ENCODE measurements around the gene CTTNBP2.
A peak's percentile ranks its signal among the peaks of the same experiment; 100 is the strongest.
"Not testable (repeated sequence)": the region's sequence is repeated elsewhere in the genome, so short reads cannot be mapped to it uniquely, and the experiment has no call there.

CTTNBP2 gene

GRCh38 chr7:117741962-117742361 lies 131.3 kb downstream of the CTTNBP2 start:
- FAIRE-seq, result no peak
- no peak for DNase-seq (ENCODE audit: insufficient read length, low spot score)
- no peak for TF ChIP-seq POLR2A (IDR thresholded peaks at IDR 0.05; ENCODE audit: low read depth, low read length)

- FAIRE-seq, result no peak
Observed at GRCh38 chr7:117739085-117739484, 134.2 kb downstream of the CTTNBP2 start.

GRCh38 chr7:117737926-117738325 lies 135.3 kb downstream of the CTTNBP2 start:
- no peak for TF ChIP-seq POLR2A (IDR thresholded peaks at IDR 0.05; ENCODE audit: low read depth, low read length)
- FAIRE-seq (no peak), DNase-seq (ENCODE audit: insufficient read length, low spot score) (no peak)

More at GRCh38 chr7:117739085-117739484, 134.2 kb downstream of the CTTNBP2 start:
- DNase-seq (ENCODE audit: insufficient read length, low spot score), result no peak
- no peak for TF ChIP-seq POLR2A (IDR thresholded peaks at IDR 0.05; ENCODE audit: low read depth, low read length)

- TF ChIP-seq POLR2A (IDR thresholded peaks at IDR 0.05; ENCODE audit: low read depth, low read length), result no peak
- FAIRE-seq (no peak), DNase-seq (ENCODE audit: insufficient read length, low spot score) (no peak)
Observed at GRCh38 chr7:117731455-117731854, 141.8 kb downstream of the CTTNBP2 start.

- FAIRE-seq (no peak), DNase-seq (ENCODE audit: insufficient read length, low spot score) (no peak)
- TF ChIP-seq POLR2A (IDR thresholded peaks at IDR 0.05; ENCODE audit: low read depth, low read length), result no peak
Observed at GRCh38 chr7:117730390-117730789, 142.9 kb downstream of the CTTNBP2 start.

GRCh38 chr7:117728890-117729624 lies 144.2 kb downstream of the CTTNBP2 start:
- no peak for TF ChIP-seq POLR2A (IDR thresholded peaks at IDR 0.05; ENCODE audit: low read depth, low read length)
- DNase-seq (ENCODE audit: insufficient read length, low spot score) (no peak), FAIRE-seq (no peak)

- no peak for DNase-seq (ENCODE audit: insufficient read length, low spot score)
- TF ChIP-seq POLR2A (IDR thresholded peaks at IDR 0.05; ENCODE audit: low read depth, low read length), result no peak
- FAIRE-seq, result no peak
Observed at GRCh38 chr7:117724898-117725297, 148.3 kb downstream of the CTTNBP2 start.

- DNase-seq (ENCODE audit: insufficient read length, low spot score) (no peak), FAIRE-seq (no peak)
- TF ChIP-seq POLR2A (IDR thresholded peaks at IDR 0.05; ENCODE audit: low read depth, low read length), result no peak
Observed at GRCh38 chr7:117719377-117719776, 153.9 kb downstream of the CTTNBP2 start.

GRCh38 chr7:117718116-117718835 lies 155.0 kb downstream of the CTTNBP2 start:
- TF ChIP-seq POLR2A (IDR thresholded peaks at IDR 0.05; ENCODE audit: low read depth, low read length), result no peak
- DNase-seq (ENCODE audit: insufficient read length, low spot score) (no peak), FAIRE-seq (no peak)

GRCh38 chr7:117717357-117717756 lies 155.9 kb downstream of the CTTNBP2 start:
- DNase-seq (ENCODE audit: insufficient read length, low spot score) (no peak), FAIRE-seq (no peak)
- no peak for TF ChIP-seq POLR2A (IDR thresholded peaks at IDR 0.05; ENCODE audit: low read depth, low read length)

- no peak for DNase-seq (ENCODE audit: insufficient read length, low spot score)
- no peak for TF ChIP-seq POLR2A (IDR thresholded peaks at IDR 0.05; ENCODE audit: low read depth, low read length)
- FAIRE-seq, result no peak
Observed at GRCh38 chr7:117716707-117717299, 156.4 kb downstream of the CTTNBP2 start.

GRCh38 chr7:117715784-117716445 lies 157.3 kb downstream of the CTTNBP2 start:
- peak; percentile 30 for FAIRE-seq
- peak; percentile 9 for DNase-seq (ENCODE audit: insufficient read length, low spot score)

GRCh38 chr7:117711556-117711955 lies 161.7 kb downstream of the CTTNBP2 start:
- FAIRE-seq, result no peak
- no peak for TF ChIP-seq POLR2A (IDR thresholded peaks at IDR 0.05; ENCODE audit: low read depth, low read length)

More at GRCh38 chr7:117715784-117716445, 157.3 kb downstream of the CTTNBP2 start:
- TF ChIP-seq POLR2A (IDR thresholded peaks at IDR 0.05; ENCODE audit: low read depth, low read length), result no peak

GRCh38 chr7:117708173-117708572 lies 165.1 kb downstream of the CTTNBP2 start:
- not testable (repeated sequence) for DNase-seq (ENCODE audit: insufficient read length, low spot score); FAIRE-seq

More at GRCh38 chr7:117711556-117711955, 161.7 kb downstream of the CTTNBP2 start:
- DNase-seq (ENCODE audit: insufficient read length, low spot score), result no peak

Measured in H54 (cell line).